Keratinocyte (primary cell): ENCODE results near the gene SMIM35. TPM values are rescaled to one million over a fixed set of nuclear protein-coding genes. Genes with fewer than 3 reads are reported as not detected.

Experiments
- DNase-seq: peaks from one replicate; pipeline ENCODE4 v3.0.0-alpha.2; 2011; ENCODE audit warnings: low read depth, missing footprints, low spot score
- FAIRE-seq: peaks from 2 replicates; lab custom pipeline; 2011; peaks lifted over from hg19 to GRCh38; lab: Jason Lieb, UNC
- H2AFZ ChIP-seq: 2 replicates; pipeline ENCODE4 v1.6.0; 2012; ENCODE audit warnings: low read length, control low read depth, inconsistent platforms; ENCODE audit not compliant: control insufficient read depth
- H3K27ac ChIP-seq: 2 replicates; pipeline ENCODE4 v1.5.1; 2011; ENCODE audit warnings: low read length; ENCODE audit not compliant: control insufficient read depth, insufficient read depth
- H3K27me3 ChIP-seq: 3 replicates; pipeline ENCODE4 v1.6.0; 2011; ENCODE audit warnings: low read length; ENCODE audit not compliant: control insufficient read depth, insufficient read depth; ENCODE audit errors: extremely low read depth
- H3K36me3 ChIP-seq, 2 experiments: 2 replicates in 1 of 2; 3 replicates in 1 of 2; pipeline ENCODE4 v1.5.1; 2011; ENCODE audit warnings: low read length in 2 of 2, mild to moderate bottlenecking in 1 of 2; ENCODE audit not compliant: control insufficient read depth in 2 of 2, insufficient read depth in 2 of 2; ENCODE audit errors: extremely low read depth in 1 of 2
- H3K4me1 ChIP-seq: 3 replicates; pipeline ENCODE4 v1.5.1; 2011; ENCODE audit warnings: low read length; ENCODE audit not compliant: control insufficient read depth, insufficient read depth; ENCODE audit errors: extremely low read depth
- H3K4me2 ChIP-seq: 3 replicates; pipeline ENCODE4 v1.6.0; 2011; ENCODE audit warnings: low read depth, low read length; ENCODE audit not compliant: control insufficient read depth, insufficient read depth; ENCODE audit errors: extremely low read depth
- H3K4me3 ChIP-seq, 3 experiments: fragments of 200-600 bp in 1 of 3; sonication (generic) in 1 of 3; 2 replicates in 2 of 3; 3 replicates in 1 of 3; pipeline ENCODE4 v1.5.1; 2011 to 2016; ENCODE audit warnings: low read length in 3 of 3, mild to moderate bottlenecking in 3 of 3, control low read depth in 2 of 3, inconsistent platforms in 1 of 3, low read depth in 1 of 3, mixed read lengths in 1 of 3, mixed run types in 1 of 3, moderate library complexity in 1 of 3; ENCODE audit not compliant: control insufficient read depth in 2 of 3, insufficient read depth in 2 of 3; ENCODE audit errors: extremely low read depth in 1 of 3
- H3K79me2 ChIP-seq: 2 replicates; pipeline ENCODE4 v1.6.0; 2012; ENCODE audit warnings: low read length; ENCODE audit not compliant: control insufficient read depth, insufficient read depth
- H3K9ac ChIP-seq: 3 replicates; pipeline ENCODE4 v1.6.0; 2011; ENCODE audit warnings: low read length; ENCODE audit not compliant: control insufficient read depth, insufficient read depth; ENCODE audit errors: extremely low read depth
- H3K9me1 ChIP-seq: 3 replicates; pipeline ENCODE4 v1.6.0; 2011; ENCODE audit warnings: low read length; ENCODE audit not compliant: control insufficient read depth, insufficient read depth; ENCODE audit errors: extremely low read depth
- H3K9me3 ChIP-seq: 2 replicates; pipeline ENCODE4 v1.5.1; 2012; ENCODE audit warnings: low read depth, low read length; ENCODE audit not compliant: control insufficient read depth
- H4K20me1 ChIP-seq: 3 replicates; pipeline ENCODE4 v1.6.0; 2011; ENCODE audit warnings: low read length; ENCODE audit not compliant: control insufficient read depth, insufficient read depth; ENCODE audit errors: extremely low read depth
- EZH2 ChIP-seq: IDR thresholded peaks from one replicate; pipeline ENCODE4 v1.6.1; 2012; ENCODE audit warnings: inconsistent platforms, mild to moderate bottlenecking, low read length, moderate library complexity
- dilution Hi-C: fragments of 300-500 bp; cut with MboI; formaldehyde crosslinking; loops from one replicate; pipeline ENCODE4 v1.7.0; 2020; ENCODE audit warnings: low sequenced_read_pairs; ENCODE audit not compliant: extremely low pct_ligation_motif_present
- polyA plus RNA-seq, 5 experiments: library from polyadenylated mRNA; depleted of rRNA in 3 of 5; stranded (reverse) in 3 of 5; stranded (forward) in 1 of 5; unstranded in 1 of 5; fragments of >200 nt; gene quantifications; 1 replicate in 1 of 5; 2 replicates in 3 of 5; 3 replicates in 1 of 5; pipeline versions ENCODE4 v1.2.1 to v1.2.3, GENCODE V29; 2011 to 2012; ENCODE audit warnings: missing spikeins in 2 of 5, low read depth in 1 of 5, low replicate concordance in 1 of 5
- TF ChIP-seq, protein P1 (sequence below), 3 experiments: IDR thresholded peaks in 1 of 3; conservative IDR thresholded peaks in 1 of 3; optimal IDR thresholded peaks in 1 of 3; 2 replicates in 2 of 3; 3 replicates in 1 of 3; pipeline versions ENCODE3 to v1.5.1; 2011; ENCODE audit warnings: low read length in 3 of 3, mild to moderate bottlenecking in 3 of 3, moderate library complexity in 2 of 3, control low read depth in 1 of 3, inconsistent platforms in 1 of 3; ENCODE audit not compliant: insufficient read depth in 2 of 3; ENCODE audit errors: extremely low read depth in 1 of 3

Gene SMIM35
- polyA plus RNA-seq, 1 donor (not counting 4 experiments of a cell fraction or from before 2014, with no cell fraction given) = not detected

DNA sequence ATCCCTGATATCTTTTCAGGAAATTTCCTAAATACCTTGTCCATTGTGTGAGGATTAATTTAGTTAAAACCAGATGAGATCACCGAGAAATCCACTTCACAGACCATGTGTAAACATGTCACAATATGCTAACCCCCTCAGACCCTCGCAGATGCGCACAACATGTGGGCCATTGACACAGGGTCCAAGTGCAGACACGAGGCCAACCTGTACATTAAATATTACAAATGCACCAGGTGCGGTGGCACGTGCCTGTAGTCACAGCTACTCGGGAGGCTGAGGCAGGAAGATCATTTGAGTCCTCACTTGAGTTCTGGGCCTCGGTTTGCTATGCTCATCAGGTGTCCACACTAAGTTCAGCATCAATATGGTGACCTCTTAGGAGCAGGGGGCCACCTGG is 19.8 kb downstream of the SMIM35 start:
- Histone ChIP-seq H4K20me1 (no peaks in the 10 kb centered on the region), H3K27ac (no peak overlapping the region), H3K4me1 (peaks cover 2% of the 10 kb centered on the region), H3K9me1 (no peaks in the 10 kb centered on the region), H3K9me3 (no peaks in the 10 kb centered on the region), H3K4me3 (no peak overlapping the region), H3K9ac (no peak overlapping the region), H3K4me2 (no peak overlapping the region), H3K79me2 (no peaks in the 10 kb centered on the region), H3K27me3 (no peaks in the 10 kb centered on the region), H3K36me3 (no peaks in the 10 kb centered on the region), H2AFZ (no peak overlapping the region)
- TF ChIP-seq, protein P1, sequence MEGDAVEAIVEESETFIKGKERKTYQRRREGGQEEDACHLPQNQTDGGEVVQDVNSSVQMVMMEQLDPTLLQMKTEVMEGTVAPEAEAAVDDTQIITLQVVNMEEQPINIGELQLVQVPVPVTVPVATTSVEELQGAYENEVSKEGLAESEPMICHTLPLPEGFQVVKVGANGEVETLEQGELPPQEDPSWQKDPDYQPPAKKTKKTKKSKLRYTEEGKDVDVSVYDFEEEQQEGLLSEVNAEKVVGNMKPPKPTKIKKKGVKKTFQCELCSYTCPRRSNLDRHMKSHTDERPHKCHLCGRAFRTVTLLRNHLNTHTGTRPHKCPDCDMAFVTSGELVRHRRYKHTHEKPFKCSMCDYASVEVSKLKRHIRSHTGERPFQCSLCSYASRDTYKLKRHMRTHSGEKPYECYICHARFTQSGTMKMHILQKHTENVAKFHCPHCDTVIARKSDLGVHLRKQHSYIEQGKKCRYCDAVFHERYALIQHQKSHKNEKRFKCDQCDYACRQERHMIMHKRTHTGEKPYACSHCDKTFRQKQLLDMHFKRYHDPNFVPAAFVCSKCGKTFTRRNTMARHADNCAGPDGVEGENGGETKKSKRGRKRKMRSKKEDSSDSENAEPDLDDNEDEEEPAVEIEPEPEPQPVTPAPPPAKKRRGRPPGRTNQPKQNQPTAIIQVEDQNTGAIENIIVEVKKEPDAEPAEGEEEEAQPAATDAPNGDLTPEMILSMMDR (optimal IDR thresholded peaks at IDR 0.05 in 1 of 3, IDR thresholded peaks at IDR 0.05 in 1 of 3, conservative IDR thresholded peaks at IDR 0.05 in 1 of 3; ENCODE audit: extremely low read depth in 1 of 3, insufficient read depth in 2 of 3, low read length in 3 of 3) = no peak
- TF ChIP-seq EZH2 = no peak
- dilution Hi-C loops = no loop called here
- DNase-seq = no peak
- no peak for FAIRE-seq

DNA sequence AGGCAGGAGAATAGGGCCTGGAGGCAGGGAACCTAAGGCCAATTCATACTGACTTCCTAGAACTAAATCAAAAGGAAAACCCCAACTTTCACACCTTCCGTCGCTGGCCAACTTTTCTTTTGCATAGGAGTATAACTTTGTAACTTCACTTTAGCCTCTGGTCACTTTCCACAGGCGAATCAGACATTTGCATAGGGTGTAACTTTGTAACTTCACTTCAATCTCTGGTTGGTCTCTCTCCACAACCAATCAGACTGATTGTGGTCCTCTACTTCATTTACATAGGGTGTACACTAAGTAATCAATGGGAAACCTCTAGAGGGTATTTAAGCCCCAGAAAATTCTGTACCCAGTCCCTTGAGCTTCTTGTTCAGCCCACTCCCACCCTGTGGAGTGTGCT is 21.4 kb downstream of the SMIM35 start:
- Histone ChIP-seq H3K27me3 (peaks cover 1% of the 10 kb centered on the region), H3K9me1 (no peaks in the 10 kb centered on the region), H3K4me1 (peaks cover 2% of the 10 kb centered on the region), H2AFZ (no peak overlapping the region), H3K4me3 (no peak overlapping the region), H3K36me3 (no peaks in the 10 kb centered on the region), H3K4me2 (no peak overlapping the region), H4K20me1 (no peaks in the 10 kb centered on the region), H3K79me2 (no peaks in the 10 kb centered on the region), H3K9me3 (no peaks in the 10 kb centered on the region), H3K9ac (no peak overlapping the region), H3K27ac (no peak overlapping the region)
- DNase-seq (no peak), FAIRE-seq (no peak)
- TF ChIP-seq, protein P1 (optimal IDR thresholded peaks at IDR 0.05 in 1 of 3, IDR thresholded peaks at IDR 0.05 in 1 of 3, conservative IDR thresholded peaks at IDR 0.05 in 1 of 3; ENCODE audit: extremely low read depth in 1 of 3, insufficient read depth in 2 of 3, low read length in 3 of 3) = no peak
- TF ChIP-seq EZH2 = no peak
- dilution Hi-C loops = no loop called here
